Stimulated activated effector memory CD8-positive, alpha-beta T cell treated with anti-CD3 and anti-CD28 coated beads, Interleukin-12 subunit alpha, Interleukin-12 subunit beta, amount 100 ng/mL, for 72 hours (primary cell): Measurements from ENCODE around the gene ZSCAN10.
A peak's percentile ranks its signal among the peaks of the same experiment; 100 is the strongest.

ENCODE experiments used
- ATAC-seq: fragments of 150-1000 bp; cut with Tn5 transposase; 2 replicates; pipeline ENCODE4 v1.10.0; 2021
- DNase-seq, 2 donors: peaks; one replicate each; pipeline ENCODE4 v3.0.0; 2021 to 2022; ENCODE audit warnings: low spot score in 2 of 2
- H3K27ac Mint-ChIP-seq: one replicate; pipeline ENCODE4 v1.8.0; 2022; ENCODE audit warnings: mild to moderate bottlenecking, mixed read lengths
- H3K36me3 Mint-ChIP-seq: one replicate; pipeline ENCODE4 v1.8.0; 2022; ENCODE audit warnings: mild to moderate bottlenecking, mixed read lengths
- H3K4me1 Mint-ChIP-seq: one replicate; pipeline ENCODE4 v1.8.0; 2022; ENCODE audit warnings: mixed read lengths
- H3K4me3 Mint-ChIP-seq: one replicate; pipeline ENCODE4 v1.8.0; 2022; ENCODE audit warnings: mild to moderate bottlenecking, mixed read lengths
- H3K9me3 Mint-ChIP-seq: one replicate; pipeline ENCODE4 v1.8.0; 2022; ENCODE audit warnings: mixed read lengths

The ZSCAN10 gene

DNA sequence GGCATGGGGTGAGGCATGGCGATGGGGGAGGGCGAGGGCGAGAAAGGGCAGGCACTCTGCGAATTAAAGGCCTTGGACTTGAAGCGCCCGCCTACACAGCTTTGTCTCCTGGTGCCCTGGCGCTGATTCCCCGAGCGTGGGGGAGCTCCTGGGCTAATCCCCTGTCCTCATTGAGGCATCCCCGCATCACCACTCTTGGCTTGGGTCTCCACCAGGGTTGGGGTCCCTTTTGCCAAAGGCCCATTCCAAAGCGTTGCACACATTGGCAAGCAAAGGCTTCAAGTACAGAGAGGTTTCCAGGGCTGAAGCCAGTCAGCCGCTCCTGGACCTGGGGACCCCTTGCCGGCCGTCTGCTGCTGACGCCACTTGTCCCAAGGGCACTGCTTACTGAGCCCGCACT is 21.3 kb upstream of the ZSCAN10 start:
- DNase-seq (no peak), ATAC-seq (no peak)
- peaks cover 11% of the 10 kb centered on the region for H3K4me1 Mint-ChIP-seq
- peaks cover 6% of the 10 kb centered on the region for H3K36me3 Mint-ChIP-seq
- no peak overlapping the region for H3K4me3 Mint-ChIP-seq
- H3K9me3 Mint-ChIP-seq: no peaks in the 10 kb centered on the region
- no peak overlapping the region for H3K27ac Mint-ChIP-seq

DNA sequence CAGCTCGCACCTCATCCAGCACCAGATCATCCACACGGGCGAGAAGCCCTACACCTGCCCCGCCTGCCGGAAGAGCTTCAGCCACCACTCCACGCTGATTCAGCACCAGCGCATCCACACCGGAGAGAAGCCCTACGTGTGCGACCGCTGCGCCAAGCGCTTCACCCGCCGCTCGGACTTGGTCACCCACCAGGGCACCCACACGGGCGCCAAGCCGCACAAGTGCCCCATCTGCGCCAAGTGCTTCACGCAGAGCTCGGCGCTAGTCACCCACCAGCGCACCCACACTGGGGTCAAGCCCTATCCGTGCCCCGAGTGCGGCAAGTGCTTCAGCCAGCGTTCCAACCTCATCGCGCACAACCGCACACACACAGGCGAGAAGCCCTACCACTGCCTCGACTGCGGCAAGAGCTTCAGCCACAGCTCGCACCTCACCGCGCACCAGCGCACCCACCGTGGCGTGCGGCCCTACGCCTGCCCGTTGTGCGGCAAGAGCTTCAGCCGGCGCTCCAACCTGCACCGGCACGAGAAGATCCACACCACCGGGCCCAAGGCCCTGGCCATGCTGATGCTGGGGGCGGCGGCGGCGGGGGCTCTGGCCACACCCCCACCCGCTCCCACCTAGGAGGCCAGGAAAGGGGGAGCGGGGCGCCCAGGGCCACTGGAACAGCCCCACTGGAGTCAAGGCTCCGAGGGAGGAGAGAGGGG is 20.8 kb upstream of the ZSCAN10 start:
- Mint-ChIP-seq H3K9me3 (no peaks in the 10 kb centered on the region), H3K27ac (no peak overlapping the region), H3K4me3 (no peak overlapping the region), H3K4me1 (peaks cover 7% of the 10 kb centered on the region), H3K36me3 (peaks cover 10% of the 10 kb centered on the region)
- ATAC-seq: no peak
- DNase-seq: no peak

DNA sequence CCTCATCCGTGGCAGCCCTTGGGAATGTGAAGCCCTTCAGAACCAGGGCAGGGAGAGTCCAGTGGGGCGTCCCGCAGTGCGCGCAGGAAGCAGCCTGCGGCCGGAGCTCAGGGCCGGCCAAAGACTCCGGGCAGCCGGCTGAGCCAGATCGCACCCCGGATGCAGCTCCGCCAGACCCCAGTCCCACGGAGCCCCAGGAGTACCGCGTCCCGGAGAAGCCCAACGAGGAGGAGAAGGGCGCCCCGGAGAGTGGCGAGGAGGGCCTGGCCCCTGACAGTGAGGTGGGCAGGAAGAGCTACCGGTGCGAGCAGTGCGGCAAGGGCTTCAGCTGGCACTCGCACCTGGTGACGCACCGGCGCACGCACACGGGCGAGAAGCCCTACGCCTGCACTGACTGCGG is 20.2 kb upstream of the ZSCAN10 start:
- H3K9me3 Mint-ChIP-seq: no peaks in the 10 kb centered on the region
- no peak for DNase-seq
- no peak overlapping the region for H3K27ac Mint-ChIP-seq
- no peak for ATAC-seq
- H3K4me3 Mint-ChIP-seq: no peak overlapping the region
- peaks cover 10% of the 10 kb centered on the region for H3K36me3 Mint-ChIP-seq
- peaks cover 7% of the 10 kb centered on the region for H3K4me1 Mint-ChIP-seq

DNA sequence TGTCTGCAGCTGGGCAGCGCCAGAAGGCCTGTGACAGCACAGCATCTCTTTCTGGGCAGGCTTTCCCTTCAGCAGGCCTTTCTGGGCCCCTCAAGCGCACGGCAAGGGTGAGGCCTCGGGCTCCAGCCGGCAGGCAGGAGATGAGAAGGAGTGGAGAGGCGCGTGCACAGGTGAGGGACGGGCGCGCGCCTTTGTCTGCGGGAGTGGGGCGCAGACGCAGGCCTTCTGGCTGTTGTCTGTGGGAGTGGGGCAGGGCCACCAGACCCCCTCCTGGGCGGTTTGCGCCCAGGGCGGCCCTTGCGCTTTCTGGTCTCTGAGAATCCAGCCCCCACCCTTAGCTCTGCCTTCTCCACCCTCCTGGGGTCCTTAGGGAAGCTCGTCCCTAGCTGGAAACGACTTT is 19.8 kb upstream of the ZSCAN10 start:
- DNase-seq (no peak), ATAC-seq (no peak)
- Mint-ChIP-seq H3K4me3 (no peak overlapping the region), H3K27ac (no peak overlapping the region), H3K4me1 (peaks cover 7% of the 10 kb centered on the region), H3K9me3 (no peaks in the 10 kb centered on the region), H3K36me3 (peaks cover 10% of the 10 kb centered on the region)

DNA sequence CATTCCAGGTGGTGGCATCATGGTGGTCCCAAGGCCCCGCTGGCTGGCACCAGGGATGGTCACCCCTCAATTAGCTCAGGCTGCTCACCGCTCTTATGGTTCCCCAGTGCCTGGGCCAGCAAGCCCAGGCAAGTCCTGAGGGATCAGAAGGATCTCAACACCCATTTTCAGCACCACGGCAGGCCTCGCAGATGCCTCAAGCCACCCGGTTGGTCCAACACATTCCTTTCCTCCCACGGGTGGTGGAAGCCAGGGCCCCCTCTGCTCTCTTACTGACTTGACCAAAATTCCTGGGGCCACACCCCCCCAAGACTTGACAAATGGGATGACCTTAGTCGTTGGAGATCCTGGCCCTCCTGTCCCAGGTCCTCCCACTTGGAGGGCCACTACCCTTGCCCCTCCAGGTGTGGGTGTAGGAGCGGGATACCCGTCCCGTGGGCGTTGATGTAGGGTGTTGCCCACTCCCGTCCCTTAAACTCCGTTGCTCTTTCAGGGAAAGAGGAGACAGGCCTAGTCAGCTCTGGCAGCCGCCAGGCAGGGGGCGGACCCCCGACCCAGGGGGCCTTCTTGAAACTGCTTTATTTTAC is 19.2 kb upstream of the ZSCAN10 start:
- peaks cover 10% of the 10 kb centered on the region for H3K36me3 Mint-ChIP-seq
- H3K4me3 Mint-ChIP-seq: no peak overlapping the region
- DNase-seq (no peak), ATAC-seq (no peak)
- no peak overlapping the region for H3K27ac Mint-ChIP-seq
- H3K4me1 Mint-ChIP-seq: peaks cover 1% of the 10 kb centered on the region
- no peaks in the 10 kb centered on the region for H3K9me3 Mint-ChIP-seq

DNA sequence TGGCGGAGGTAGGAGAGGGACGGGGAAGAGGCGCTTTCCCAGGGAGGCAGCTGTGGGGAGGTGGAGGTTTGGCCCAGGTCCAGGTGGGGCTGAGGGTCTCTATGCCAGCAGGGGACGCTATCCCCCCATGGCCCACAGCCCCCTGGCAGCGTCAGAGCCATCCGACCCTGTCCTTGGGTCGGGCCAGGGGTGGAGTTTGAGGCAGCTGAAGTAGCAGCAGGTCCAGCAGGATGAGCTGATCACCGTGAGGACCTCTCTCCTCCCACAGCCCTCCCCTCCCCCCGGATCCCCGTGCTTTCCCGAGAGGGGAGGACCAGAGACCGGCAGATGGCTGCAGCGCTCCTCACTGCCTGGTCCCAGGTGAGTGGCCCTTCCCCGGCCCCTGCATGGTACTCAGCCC is 16.5 kb upstream of the ZSCAN10 start:
- Mint-ChIP-seq H3K4me3 (no peak overlapping the region), H3K36me3 (peaks cover 6% of the 10 kb centered on the region), H3K9me3 (no peaks in the 10 kb centered on the region), H3K27ac (no peak overlapping the region), H3K4me1 (no peaks in the 10 kb centered on the region)
- DNase-seq: no peak
- ATAC-seq: no peak

DNA sequence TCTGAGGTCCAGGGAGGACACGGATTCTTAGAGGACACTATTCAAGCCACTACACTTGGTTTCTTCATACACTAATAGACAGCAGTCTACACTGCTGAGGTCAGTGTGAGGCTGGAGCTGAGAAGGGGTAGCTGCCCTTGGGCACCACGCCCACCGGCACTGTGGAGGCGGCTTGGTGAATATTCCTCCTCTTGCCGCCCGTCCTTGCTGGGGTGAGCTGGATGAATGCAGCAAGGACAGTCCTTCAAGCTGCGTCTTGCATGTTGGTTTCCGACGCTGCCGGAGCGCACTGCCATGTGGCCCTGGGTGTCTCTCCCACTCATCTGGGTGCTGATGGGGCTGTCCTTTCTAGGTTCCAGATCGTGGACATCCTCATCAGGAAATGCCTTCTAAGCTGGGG is 15.9 kb upstream of the ZSCAN10 start:
- H3K9me3 Mint-ChIP-seq: no peaks in the 10 kb centered on the region
- no peak for DNase-seq
- H3K27ac Mint-ChIP-seq: no peak overlapping the region
- peaks cover 6% of the 10 kb centered on the region for H3K36me3 Mint-ChIP-seq
- no peak for ATAC-seq
- H3K4me3 Mint-ChIP-seq: no peak overlapping the region
- no peaks in the 10 kb centered on the region for H3K4me1 Mint-ChIP-seq

DNA sequence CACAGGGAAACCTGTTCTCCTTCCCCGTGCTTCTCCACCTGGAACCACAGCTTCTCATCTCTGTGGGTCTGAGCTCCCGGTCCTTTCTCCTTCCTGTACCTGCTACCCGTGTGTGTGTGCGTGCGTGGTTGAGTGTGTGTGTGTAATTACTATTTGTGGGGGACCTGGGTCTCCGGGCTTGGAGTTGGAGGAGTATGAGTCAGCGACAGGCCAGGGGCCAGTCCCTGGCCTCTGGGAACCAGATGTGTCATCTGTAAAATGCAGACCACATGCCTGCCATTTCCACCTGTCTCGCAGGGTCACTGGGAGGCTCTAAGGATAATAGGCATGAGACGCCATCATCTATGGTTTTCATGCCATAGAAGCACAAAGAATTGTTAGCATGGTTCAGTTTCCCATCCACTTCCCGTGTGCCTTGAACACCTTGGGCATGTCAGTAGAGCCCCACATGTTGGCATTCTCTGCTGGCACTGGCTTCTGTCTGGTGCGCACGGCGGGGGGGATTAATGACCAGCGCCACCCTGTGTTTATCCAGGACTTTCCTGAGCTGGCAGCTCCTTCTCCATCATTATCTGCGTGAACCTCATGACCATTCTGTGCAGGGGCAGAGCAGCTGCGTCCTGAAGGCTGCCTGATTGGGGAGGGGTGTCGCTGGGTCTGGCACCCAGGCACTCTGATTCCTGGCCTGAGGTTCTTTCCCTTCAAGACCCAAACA is 14.8 kb upstream of the ZSCAN10 start:
- no peak for DNase-seq
- Mint-ChIP-seq H3K4me3 (no peak overlapping the region), H3K9me3 (no peaks in the 10 kb centered on the region), H3K36me3 (peaks cover 6% of the 10 kb centered on the region), H3K27ac (no peak overlapping the region), H3K4me1 (no peaks in the 10 kb centered on the region)
- no peak for ATAC-seq

DNA sequence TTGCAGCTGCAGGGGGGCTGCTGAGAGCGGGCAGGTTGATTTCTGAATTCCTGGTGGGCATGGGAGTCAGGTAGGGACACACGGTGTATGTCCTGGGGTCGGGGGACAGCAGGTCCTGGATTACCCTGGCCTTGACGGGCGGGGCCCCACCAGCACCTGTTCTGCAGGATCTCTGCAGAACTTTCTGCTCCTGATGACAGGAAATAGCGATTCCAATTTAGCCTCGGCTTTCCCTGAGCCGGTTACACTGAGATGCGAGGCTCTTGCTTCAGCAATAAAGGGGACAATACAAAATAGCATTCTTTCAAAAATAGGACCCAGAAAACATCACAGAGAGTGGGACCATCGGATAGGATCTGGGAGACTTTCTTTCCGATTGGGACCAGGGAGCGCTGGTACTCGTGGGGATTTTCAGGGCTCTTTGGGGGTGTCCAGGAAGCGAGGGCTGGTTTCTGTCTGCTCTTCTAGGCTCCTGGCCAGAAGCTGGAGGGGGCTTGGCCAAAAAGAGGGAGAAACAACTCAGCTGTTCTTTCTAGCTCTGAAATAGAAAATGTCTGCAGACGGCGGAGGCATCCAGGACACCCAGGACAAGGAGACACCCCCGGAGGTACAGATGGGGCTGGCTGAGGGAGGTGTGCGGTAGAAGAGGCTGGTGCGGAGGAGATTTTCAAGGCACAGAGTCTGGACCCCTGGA is 13.9 kb upstream of the ZSCAN10 start:
- no peak overlapping the region for H3K27ac Mint-ChIP-seq

DNA sequence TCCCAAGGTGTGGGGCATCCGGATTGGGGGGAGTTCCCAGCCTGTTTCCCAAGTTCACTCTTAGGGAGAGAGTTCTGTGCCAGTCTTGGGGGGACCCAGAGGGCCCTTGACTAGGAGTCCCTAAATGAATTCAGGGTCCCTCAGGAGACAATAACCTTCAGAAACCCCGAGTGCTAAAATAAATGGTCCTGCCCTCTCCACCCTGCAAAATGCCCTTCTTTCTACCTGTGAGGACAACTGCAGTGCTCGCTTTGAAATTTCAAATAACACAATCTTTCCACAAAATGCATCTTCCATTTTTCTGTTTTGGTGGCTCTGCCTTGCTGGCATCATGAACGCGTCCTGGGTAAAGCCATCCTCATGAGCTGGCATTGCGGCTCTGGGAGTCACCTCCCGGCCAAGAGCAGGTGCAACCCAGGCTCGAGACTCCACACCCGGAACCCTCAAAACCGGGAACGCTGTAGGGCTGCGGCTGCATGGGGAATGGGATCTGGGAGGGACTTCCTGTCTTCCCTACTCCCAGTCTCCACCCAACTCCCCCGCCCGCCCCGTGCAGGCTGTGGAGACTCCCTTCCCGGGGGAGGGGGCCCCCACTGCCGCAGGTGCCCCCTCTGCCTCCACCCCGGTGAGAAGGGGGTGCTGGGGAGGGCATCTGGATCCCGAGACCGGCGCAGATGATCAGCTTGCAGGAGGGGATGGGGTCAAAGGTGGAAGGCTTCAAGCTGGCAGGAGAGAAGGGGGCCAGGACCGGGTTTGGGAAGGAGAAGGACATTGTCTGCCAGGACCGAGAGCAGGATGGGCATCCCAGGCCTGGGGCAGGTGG is 13.2 kb upstream of the ZSCAN10 start, which contains the start of gene ZNF205:
Gene ZNF205, plus strand, starts transcription at position 529 of the 823 bp plus-strand sequence. CDS start 845 bp downstream, outside the sequence.
- H3K27ac Mint-ChIP-seq: no peak within 1 kb of the TSS

More for the DNA sequence above, 13.9 kb upstream of the ZSCAN10 start:
- Mint-ChIP-seq H3K9me3 (no peaks in the 10 kb centered on the region), H3K36me3 (peaks cover 6% of the 10 kb centered on the region), H3K4me3 (no peak overlapping the region), H3K4me1 (no peaks in the 10 kb centered on the region)
- no peak for ATAC-seq
- DNase-seq: no peak

DNA sequence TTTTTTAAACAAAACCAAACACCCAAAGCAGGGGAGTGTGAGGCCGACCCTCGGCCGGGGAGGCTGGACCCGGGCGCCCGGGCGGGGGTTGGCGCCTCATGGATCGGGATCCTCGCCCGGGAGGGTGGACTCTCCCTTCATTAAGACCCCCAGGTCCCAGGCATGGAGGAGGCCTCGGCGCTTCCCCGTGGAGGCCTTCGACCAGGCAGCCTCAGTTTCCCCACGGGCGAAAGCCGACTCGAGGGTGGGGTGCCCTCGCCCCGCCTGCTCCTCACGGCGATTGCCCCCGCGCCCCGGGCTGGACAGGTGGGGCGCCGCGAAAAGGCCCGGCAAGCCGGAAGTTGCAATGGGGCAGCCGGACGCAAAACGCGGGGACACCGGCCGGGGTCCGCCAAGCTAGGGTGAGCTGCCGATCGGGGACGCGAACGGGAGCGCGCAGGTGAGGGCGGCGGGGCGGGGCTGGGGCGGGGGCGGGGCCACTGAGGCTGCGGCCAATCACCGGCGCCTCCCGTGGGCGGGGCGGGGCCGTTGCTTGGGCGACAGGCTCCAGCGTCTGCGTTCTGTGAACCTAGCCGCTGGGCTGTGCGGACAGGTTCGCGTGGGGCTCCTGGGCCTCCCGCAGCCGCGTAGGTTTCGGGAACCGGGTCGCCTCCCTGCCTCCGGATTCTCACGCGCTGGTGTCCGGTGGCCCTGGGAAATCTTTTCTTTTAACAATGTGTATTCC is 7.3 kb upstream of the ZSCAN10 start:
- Mint-ChIP-seq H3K4me1 (peaks cover 30% of the 10 kb centered on the region), H3K9me3 (no peaks in the 10 kb centered on the region), H3K27ac (peak overlapping the region; percentile 87), H3K4me3 (peak overlapping the region; percentile 82), H3K36me3 (peaks cover 13% of the 10 kb centered on the region)
- DNase-seq: peak; percentile 82 to 95
- peak; percentile 93 for ATAC-seq

More for the DNA sequence above, 13.2 kb upstream of the ZSCAN10 start, which contains the start of gene ZNF205:
- no peaks in the 10 kb centered on the region for H3K9me3 Mint-ChIP-seq
- ATAC-seq (no peak), DNase-seq (no peak)
- H3K36me3 Mint-ChIP-seq: peaks cover 6% of the 10 kb centered on the region
- H3K4me3 Mint-ChIP-seq: no peak within 1 kb of the TSS
- H3K4me1 Mint-ChIP-seq: peaks cover 3% of the 10 kb centered on the region

DNA sequence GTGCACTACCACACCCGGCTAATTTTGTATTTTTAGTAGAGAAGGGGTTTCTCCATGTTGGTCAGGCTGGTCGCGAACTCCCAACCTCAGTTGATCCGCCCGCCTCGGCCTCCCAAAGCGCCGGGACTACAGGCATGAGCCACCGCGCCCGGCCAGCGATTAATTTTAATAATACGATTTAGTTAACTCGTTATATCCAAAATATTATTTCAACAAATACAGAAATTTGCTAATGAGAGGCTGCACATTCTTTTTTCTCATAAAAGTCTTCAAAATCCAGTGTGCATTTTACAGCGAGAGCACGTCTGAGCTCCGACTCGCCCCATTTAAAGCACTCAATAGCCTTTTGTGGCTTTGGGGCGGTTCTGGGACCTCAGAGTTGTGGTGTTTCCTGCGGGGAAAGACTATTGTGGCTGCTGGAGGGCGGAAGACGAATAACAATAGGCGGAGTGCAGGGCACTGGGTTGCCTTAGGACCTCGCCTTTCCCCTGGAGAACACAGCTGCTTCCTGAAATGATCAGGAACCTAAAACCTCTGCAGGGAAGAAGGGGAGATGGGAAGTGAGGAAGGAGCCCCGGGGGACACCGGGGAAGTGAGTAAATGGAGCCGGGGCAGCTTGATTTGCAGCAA is 2.9 kb upstream of the ZSCAN10 start:
- DNase-seq: no peak
- Mint-ChIP-seq H3K4me3 (peak overlapping the region; percentile 81), H3K27ac (peak overlapping the region; percentile 89), H3K9me3 (no peaks in the 10 kb centered on the region), H3K36me3 (peaks cover 11% of the 10 kb centered on the region), H3K4me1 (peaks cover 52% of the 10 kb centered on the region)
- no peak for ATAC-seq

DNA sequence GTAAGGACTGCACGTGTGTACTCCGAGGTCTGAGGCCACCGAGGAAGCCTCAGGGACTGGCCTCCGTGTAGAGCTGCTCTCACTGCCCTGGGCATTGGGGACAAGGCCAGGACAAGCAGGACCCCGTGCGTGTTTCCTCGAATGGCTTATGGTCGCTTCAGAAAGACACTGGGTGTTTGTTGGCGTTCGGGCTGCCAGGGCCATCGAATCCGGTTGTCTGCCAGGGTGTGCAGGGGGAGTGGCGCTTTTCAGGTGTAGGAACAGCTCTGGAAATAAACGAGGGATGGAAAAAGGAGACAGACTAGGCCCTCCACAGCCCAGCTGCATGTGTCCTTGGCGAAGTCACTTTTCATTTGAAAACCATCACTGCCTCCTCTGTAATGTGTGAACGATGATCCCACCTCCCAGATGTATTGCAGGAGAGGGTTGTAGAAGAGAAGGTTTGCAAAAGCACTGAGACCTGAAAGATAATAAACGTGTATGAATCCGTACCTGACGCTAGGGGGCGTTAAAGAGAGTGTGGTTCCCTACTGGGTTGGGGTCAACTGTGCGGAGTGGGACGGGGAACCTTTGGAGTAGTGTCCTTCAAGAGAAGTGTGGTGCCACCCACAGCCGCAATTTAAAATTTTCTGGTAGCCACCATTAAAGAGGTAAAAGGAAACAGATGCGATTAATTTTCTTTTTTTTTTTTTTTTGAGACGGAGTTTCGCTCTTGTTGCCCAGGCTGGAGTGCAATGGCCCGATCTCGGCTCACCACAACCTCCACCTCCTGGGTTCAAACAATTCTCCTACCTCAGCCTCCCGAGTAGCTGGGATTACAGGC is 2.1 kb upstream of the ZSCAN10 start:
- no peak for ATAC-seq
- Mint-ChIP-seq H3K36me3 (peaks cover 7% of the 10 kb centered on the region), H3K4me1 (peaks cover 49% of the 10 kb centered on the region), H3K9me3 (no peaks in the 10 kb centered on the region), H3K4me3 (peak overlapping the region; percentile 81), H3K27ac (peak overlapping the region; percentile 89)
- peak; percentile 39 to 76 for DNase-seq
